AG09319 (cell line): Measurements from ENCODE around the gene APOE.

ENCODE experiments used
- DNase-seq: peaks from one replicate; pipeline ENCODE4 v3.0.0-alpha.2; 2010; ENCODE audit warnings: low read depth; ENCODE audit errors: extremely low read depth
- CTCF ChIP-seq: IDR thresholded peaks from 2 replicates; pipeline ENCODE4 v1.5.1; 2011; ENCODE audit warnings: low read depth, mild to moderate bottlenecking, inconsistent platforms, low read length, moderate library complexity

APOE gene

GRCh38 chr19:44954278-44954648 lies 48.7 kb downstream of the APOE start:
- no peak for TF ChIP-seq CTCF
- DNase-seq = no peak

- no peak for TF ChIP-seq CTCF
- DNase-seq = peak; percentile 89
These were observed 49.3 kb downstream of the APOE start, which contains the start of gene CLPTM1 for GRCh38 chr19:44954649-44955504. Gene CLPTM1, plus strand, starts transcription at chr19:44955380. Its CDS starts 16 bp downstream, at chr19:44955396.

GRCh38 chr19:44955505-44956439 lies 50.2 kb downstream of the APOE start:
- DNase-seq = no peak
- no peak for TF ChIP-seq CTCF

- TF ChIP-seq CTCF = no peak
- DNase-seq = no peak
These were observed 51.9 kb downstream of the APOE start for GRCh38 chr19:44957526-44957925.

- DNase-seq = no peak
- TF ChIP-seq CTCF = no peak
These were observed 52.5 kb downstream of the APOE start for GRCh38 chr19:44958090-44958489.
